Right renal cortex interstitium (tissue), 3 donors: Measurements from ENCODE around the gene GPR37. TPM values are rescaled to one million over a fixed set of nuclear protein-coding genes. Genes with fewer than 3 reads are reported as not detected.

ENCODE experiments used
- DNase-seq, 3 donors: peaks; one replicate each; pipeline ENCODE4 v3.0.0-alpha.2; 2013; ENCODE audit warnings: low read depth in 3 of 3, low spot score in 2 of 3
- polyA plus RNA-seq, 3 donors: library from polyadenylated mRNA; unstranded; fragments of 120-200 nt; gene quantifications; one replicate each; pipeline ENCODE4 v1.2.1, GENCODE V29; 2013; ENCODE audit not compliant: insufficient read length in 3 of 3

The GPR37 gene
- polyA plus RNA-seq, 3 donors = 1.2 to 1.5 (median 1.3) TPM

DNA sequence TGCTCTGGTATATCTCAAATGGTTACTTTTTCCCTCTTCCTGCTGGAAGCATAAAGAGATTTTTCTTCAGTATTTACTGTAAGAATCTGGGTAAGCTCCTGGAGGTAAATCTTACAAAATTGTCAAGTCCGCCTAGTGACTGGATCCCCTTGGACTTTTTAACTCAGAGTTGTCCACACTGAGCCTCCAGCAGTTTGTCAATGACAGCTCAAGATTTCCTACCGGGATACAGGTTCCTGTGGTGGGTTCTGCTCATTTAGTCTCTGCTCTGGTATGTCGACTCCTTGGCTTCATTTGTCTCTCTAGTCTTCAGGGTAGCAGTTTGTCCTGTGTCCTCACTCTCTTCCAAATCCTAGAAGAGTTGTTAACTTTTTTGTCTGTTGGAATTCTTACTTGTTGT, 27.0 kb downstream of the GPR37 start:
- no peak for DNase-seq

DNA sequence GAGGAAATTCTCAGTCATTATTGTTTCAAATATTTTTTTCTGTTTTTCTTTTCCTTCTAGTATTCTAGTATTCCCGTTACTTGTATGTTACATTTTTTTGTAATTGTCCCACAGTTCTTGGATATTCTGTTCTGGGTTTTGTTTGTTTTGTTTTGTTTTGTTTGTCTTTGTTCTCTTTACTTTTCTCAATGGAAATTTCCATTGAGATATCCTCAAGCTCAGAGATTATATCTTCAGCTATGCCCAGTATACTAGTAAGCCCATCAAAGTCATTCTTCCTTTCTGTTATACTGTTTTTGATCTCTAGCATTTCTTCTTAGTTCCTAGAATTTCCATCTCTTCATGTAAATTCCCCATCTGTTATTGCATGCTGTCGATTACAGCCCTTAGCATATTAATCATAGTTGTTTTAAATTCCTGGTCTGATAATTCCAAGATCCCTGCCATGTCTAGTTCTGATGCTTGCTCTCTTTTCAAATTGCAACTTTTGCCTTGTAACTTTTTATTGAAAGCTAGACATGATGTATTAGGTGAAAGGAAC, 27.8 kb downstream of the GPR37 start:
- DNase-seq = no peak

DNA sequence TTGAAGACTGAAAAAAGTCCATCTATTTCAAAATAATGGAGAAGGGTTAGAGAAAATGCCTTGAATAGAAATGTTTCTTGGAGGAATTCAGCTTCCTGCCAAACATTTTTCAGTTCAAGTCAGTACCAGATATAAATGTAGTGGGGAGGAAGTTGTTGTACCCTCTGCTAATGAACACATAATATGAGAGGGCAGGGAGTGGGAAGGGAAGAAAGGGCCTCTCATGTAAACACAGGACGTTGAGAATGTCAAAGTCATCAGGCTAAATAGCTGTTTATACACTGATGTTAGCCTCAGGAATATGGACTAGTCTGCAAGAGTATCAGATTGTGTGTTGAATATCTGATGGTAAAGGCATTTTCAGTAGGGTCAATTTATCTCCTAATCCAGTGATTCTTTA, 37.0 kb downstream of the GPR37 start:
- no peak for DNase-seq

DNA sequence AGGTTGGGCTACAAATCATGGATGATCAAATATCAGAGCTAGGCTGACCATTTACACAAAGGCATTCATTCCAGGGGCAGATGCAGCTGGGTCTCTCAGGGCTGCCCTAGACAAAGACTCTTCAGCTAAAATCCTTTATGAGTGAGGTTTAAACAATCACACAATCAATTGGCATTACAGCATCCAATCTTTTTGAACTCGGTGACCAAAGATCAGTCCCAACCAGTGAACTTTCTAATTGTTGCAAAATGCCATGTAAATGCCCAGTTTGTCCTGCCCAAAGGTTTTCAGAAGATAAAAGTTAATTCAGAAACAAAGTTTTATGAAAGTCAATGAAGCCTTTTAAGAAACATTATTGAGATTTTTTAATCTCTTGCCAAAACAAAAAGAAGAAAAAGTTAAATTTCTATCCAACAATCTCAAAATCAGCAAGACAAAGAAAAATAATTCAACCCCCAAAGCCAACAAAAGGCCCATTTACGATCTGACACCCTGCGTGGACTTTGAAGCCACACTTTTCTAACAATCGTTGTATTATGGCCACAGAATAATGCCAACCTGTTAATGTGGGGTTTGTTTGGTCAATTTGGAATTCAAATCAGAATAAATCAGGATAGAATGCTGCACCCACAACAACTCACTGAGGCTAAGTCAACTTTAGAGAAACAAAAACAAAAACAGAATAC, 40.9 kb downstream of the GPR37 start:
- DNase-seq = no peak

DNA sequence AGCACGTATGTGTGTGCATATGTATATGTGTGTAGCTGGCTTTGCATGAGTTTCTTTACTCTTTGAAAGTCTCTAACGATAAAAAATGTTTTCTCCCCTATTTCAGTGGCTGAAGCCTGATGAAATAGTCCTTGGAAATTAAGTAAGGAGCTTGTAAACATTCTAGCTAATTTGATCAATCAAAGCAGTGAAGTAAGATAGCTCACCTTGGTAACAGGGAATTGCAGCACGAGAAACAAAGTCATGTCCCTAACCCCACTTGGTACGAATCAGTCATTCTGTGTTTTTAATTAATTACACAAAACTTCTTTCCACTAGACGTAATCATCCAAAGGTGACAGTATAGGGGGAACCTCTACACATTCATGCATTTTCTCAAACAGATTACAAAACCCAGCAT, 41.5 kb downstream of the GPR37 start:
- DNase-seq = no peak

DNA sequence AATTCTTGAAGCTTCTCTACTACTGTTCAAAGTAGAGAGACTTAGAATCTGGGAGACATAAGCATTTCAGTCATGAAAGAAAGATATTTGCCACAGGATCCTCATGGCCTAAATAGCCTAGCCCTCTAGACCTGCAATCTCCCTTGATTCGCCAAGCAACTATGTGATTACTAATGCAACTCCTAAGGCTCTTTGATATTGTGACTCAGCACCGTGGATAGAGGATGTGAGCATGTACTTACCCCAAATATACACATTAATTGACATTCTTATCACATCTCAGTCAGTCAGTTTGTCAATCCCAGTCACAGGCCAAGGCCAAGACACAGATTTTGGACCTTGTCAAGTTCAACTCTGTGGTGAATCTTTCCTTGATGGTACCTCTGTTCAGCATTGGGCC, 42.6 kb downstream of the GPR37 start:
- DNase-seq = no peak

DNA sequence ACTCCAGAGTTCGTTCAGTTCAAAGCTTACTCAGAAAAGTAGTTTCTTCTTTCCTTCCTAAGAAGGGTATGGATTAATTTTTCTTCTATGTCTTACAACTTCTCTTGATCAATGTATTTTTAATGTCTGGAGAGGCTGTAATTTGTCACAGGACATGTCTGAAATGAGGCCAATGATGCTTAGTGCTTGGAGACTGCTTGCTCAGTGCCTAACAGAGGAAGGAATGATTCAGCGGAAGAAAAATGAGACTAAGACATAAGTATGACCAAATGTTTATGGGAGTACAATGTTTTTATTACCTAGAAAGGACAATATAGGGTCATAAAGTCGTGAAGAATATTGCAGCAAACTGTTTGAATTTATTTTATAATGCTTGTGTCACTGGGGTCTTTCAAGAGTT, 43.3 kb downstream of the GPR37 start:
- no peak for DNase-seq

DNA sequence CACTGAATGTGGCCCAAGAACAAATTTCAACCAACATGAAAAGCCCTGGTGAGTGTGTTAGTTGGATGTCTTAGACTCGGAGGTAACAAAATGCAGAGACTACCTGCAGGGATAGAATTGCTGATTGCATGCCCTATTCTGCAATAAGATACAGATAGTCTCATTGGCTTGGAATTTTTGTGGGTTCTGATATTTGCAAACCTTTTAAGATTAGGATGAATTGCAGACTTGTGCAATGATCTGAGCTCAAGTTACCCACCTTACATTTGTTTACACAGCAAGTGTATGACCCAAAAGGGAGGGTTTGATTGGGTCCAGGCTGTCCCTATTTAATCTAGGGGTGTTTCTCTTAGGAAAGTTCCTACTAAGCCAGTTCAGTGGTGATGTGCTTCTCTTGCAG, 45.4 kb downstream of the GPR37 start:
- DNase-seq = no peak

DNA sequence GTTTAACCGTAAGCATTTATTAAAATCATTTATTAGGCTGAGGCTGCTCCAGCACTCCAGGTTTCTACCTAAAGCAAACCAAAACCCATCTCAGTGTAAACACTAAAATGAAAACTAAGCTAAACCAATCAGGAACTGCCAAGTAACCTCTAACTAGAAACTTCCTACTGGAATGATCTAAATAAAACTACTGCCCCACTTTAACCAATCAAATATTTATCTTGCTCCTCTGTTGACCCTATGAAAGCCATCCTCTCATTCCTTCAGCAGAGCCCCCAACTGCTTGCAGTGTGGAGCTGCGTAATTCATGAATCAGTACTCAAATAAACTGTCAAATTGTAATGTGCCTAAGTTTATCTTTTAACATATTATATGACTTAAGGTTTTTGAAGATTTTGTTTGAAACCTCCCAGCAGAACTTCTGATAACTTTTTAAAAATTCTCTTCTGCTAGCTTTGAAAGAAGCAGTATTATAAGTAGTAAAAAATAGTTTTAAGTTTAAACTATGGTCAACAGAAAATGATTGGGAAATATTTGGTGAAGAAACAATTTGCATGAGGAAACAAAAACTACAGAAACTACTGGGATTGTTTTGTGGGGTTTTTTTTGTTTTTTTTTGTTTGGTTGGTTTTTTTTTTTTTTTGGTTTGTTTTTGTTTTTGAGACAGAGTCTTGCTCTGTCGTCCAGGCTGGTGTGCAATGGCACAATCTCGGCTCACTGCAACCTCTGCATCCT, 47.4 kb downstream of the GPR37 start:
- DNase-seq = no peak

DNA sequence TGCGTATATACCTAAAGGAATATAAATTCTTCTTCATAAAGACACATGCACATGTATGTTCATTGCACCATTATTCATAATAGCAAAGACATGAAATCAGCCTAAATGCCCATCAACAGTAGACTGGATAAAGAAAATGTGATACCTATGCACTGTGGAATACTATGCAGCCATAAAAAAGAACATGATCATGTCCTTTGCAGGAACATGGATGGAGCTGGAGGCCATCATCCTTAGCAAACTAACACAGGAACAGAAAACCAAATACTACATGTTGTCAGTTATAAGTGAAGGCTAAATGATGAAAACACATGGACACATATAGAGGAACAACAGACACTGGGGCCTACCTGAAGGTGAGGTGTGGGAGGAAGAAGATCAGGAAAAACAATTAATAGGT, 48.7 kb downstream of the GPR37 start:
- DNase-seq = no peak

DNA sequence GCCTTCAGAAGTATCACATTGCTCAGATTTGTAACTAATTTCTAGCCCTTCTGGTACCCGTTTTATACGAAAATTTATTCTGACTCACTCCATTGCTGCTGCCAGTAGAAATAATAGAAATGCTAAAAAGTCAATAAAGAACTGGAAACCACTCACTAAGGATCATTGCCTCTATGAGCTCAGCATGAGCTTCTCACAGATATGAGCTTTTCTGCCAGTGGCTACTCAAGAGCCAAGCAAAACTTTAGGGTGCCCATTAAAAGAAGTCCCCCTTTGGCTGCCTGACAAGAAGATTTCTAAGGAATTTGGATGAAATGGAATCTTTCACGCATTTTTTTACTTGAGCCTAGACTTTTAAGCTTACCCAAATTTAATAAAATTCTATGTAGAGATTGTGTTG, 52.5 kb downstream of the GPR37 start:
- no peak for DNase-seq

DNA sequence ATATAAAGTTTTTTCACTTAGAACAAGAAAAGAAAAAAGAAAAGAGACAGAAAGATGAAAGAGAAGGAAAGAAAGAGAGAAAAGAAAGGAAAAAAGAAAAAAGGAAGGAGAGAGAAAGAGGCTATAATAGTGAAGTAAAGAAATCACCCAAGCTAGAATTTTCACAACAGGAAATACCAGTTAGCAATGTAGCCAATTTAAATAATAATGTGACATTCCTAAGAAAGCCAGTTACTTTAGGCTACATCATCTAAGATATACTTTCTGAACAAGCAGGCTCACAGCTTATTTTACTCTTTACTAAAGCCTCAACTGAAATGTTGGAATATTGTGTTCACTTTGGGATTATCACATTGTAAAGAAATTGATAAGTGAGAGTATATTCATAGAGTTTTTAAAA, 53.6 kb downstream of the GPR37 start:
- DNase-seq = no peak

DNA sequence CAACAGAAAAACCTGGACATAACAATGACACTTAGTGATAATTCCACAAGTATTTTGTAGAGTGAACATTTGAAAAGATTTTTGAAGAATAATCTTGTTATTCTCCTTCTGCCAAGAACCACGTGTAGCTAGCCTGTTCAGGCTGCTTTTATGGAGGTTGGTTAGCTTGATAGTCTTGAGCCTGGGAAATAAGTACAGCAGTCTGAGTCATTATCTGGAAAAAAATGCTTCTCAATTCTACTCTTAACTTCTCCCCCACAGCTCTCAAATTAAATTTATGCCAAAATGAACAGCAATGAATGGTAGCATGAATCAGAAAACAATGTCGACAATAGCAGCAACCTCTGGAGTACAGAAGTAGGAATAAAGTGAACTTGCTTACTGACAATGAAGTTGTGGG, 63.2 kb downstream of the GPR37 start:
- no peak for DNase-seq

DNA sequence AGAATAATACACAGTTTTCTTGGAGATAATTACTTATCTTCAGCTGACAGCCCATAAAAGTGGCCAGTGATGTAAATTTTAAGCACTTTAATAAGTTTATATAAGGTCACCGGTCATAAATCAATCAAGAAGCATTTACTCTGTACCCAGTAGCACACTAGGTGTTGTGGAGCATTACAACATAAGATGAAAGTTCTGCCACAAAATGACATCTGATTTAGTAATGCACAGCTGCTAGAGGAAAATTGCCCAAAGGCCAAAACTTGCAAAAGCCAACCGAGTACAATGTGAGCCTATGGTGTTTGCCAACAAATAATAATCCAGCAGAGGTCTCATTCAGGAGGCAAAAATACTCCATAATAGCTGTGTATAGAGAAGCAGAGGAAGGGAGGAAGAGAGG, 63.6 kb downstream of the GPR37 start:
- DNase-seq = no peak

DNA sequence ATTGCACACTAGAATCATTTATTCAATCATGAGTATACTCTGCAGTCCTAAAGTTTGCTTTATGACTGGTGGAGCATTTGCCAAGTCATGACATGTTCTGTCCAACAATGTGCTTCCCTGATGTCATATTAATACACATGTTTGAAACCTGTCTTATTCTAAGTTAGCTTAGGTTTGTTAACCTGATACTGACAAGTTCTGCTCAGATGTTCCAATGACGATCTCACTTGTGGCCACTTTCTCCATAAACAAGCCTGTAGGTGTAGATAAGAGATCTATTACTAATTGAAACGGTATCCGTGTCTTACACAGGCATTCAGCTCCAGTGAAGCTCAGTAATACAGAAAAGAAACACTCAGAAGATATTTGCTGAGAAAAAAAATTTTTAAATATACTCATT, 64.9 kb downstream of the GPR37 start:
- no peak for DNase-seq

DNA sequence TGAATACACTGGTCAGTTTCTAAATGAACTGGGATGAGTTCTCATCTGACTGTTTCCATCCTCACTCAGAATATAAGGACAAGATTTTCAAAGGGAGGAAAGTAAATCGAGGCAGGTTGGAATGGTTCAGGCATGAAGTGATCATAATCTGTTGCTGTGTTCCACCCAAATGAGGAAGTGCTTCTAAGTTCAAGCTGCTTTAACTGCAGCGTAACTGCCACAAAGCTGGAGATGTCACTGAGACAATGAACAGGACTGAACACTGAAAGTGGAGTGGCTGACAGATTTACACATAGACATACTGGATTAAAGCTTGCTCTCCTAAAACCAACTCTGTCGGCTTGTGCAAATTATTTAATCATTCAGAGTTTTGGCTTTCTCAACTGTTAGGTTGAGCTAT, 66.6 kb downstream of the GPR37 start:
- no peak for DNase-seq

DNA sequence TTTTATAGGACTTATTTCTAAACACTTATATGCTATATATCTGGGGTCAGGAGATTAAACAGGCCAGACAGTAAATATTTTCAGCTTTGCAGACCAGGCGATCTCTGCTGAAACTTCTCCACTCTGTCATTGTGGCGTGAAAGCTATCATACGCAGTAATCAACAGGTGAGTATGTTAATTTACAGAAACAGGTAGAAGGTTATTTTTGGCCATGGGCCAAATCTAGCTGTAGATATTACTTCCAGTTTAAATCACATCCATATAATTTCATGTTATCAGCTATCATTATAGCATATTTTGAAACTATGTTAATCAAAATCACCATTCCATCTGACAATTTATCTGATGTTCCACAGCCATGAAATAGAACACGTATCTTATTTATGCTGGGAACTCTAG, 67.8 kb downstream of the GPR37 start:
- DNase-seq = no peak

Other genes starting within 250 kb of the GPR37 start
- gene POT1, start 164.0 kb upstream of the GPR37 start, polyA plus RNA-seq = 10 to 100 TPM; 47.9 to 59.1 (median 55.8) TPM